Panc1 (cell line): Measurements from ENCODE around the gene TMEM240.
"Not testable (repeated sequence)": the region's sequence is repeated elsewhere in the genome, so short reads cannot be mapped to it uniquely, and the experiment has no call there.

Experiments used
- POLR2AphosphoS5 ChIP-seq: IDR thresholded peaks from 2 replicates; pipeline ENCODE4 v1.6.1; 2012; ENCODE audit warnings: mild to moderate bottlenecking, low read depth, low read length, moderate library complexity
- TF ChIP-seq, protein P1 (sequence below): fragments of 450-650 bp; IDR thresholded peaks from 2 replicates; pipeline ENCODE4 v1.5.1; 2017; ENCODE audit warnings: mild to moderate bottlenecking

DNA sequence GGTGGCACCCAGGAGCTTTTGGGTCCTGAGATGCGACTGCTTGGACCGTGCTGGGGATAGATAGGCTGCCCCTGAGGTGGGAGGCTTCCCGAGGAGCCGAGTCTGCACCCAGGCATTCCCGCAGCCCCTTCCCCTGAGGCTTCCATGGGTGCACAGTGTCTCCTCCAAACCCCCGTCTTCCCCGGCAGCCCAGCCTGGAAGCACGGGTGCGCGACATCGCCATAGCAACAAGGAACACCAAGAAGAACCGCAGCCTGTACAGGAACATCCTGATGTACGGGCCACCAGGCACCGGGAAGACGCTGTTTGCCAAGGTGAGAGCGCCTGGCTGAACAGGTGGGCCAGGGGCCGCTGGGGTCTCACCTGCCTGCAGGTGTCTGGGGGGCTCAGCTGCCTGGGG is 16.8 kb downstream of the TMEM240 start:
- TF ChIP-seq, protein P1, sequence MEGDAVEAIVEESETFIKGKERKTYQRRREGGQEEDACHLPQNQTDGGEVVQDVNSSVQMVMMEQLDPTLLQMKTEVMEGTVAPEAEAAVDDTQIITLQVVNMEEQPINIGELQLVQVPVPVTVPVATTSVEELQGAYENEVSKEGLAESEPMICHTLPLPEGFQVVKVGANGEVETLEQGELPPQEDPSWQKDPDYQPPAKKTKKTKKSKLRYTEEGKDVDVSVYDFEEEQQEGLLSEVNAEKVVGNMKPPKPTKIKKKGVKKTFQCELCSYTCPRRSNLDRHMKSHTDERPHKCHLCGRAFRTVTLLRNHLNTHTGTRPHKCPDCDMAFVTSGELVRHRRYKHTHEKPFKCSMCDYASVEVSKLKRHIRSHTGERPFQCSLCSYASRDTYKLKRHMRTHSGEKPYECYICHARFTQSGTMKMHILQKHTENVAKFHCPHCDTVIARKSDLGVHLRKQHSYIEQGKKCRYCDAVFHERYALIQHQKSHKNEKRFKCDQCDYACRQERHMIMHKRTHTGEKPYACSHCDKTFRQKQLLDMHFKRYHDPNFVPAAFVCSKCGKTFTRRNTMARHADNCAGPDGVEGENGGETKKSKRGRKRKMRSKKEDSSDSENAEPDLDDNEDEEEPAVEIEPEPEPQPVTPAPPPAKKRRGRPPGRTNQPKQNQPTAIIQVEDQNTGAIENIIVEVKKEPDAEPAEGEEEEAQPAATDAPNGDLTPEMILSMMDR = not testable (repeated sequence)
- not testable (repeated sequence) for TF ChIP-seq POLR2AphosphoS5
